HG03571 (cell line): ENCODE results near the gene MOCOS.

Experiments used
- ATAC-seq: cut with Tn5 transposase; IDR thresholded peaks from one replicate; pipeline ENCODE4 v1.9.1; 2021; ENCODE audit not compliant: unreplicated experiment

MOCOS gene

GRCh38 chr18:36262971-36263370 is 75.7 kb downstream of the MOCOS start:
- no peak for ATAC-seq

GRCh38 chr18:36264283-36264682 is 77.0 kb downstream of the MOCOS start:
- no peak for ATAC-seq

GRCh38 chr18:36265015-36265414 is 77.7 kb downstream of the MOCOS start:
- ATAC-seq: no peak

GRCh38 chr18:36269157-36269556 is 81.9 kb downstream of the MOCOS start:
- ATAC-seq: no peak

- no peak for ATAC-seq
These were observed 83.9 kb downstream of the MOCOS start for GRCh38 chr18:36271153-36271552.

DNA sequence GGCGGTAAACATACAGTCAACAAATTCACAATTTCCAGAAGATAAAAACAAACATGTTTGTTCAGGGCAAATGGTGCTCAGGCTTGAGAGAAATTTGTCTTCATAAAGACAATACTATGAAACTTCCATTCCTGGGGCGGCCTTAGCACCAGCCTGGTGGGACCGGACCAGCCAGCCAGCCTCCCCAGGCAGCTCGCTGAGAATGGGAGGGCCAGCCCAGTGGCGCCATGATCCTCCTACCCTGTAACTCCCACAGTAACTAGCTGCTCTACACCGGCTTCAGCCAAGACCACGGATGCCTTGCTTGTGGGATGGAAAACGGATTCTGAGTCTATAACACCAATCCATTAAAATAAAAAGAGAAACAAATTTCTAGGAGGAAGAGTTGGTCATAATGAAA is 86.0 kb downstream of the MOCOS start:
- ATAC-seq: no peak

GRCh38 chr18:36274083-36274715 is 86.9 kb downstream of the MOCOS start:
- ATAC-seq: no peak

DNA sequence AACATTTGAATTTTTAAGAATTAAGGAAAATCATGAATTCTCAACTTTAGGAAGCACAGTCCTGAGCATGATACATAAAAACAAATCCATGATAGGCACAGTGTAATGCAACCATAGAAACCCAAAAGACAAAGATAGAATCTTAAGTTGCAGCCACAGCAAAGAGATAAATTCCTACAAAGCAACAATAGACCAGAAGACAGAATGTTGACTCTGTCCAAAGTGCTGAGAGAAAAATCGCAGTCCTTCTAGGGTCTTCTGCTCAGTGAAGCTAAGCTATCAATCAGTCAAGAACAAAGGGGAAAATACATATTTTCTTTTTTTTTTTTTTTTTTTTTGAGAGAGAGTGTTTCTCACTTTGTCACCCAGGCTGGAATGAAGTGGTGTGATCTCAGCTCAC is 88.3 kb downstream of the MOCOS start:
- no peak for ATAC-seq

GRCh38 chr18:36279001-36279400 is 91.7 kb downstream of the MOCOS start:
- ATAC-seq: no peak

GRCh38 chr18:36281936-36282335 is 94.6 kb downstream of the MOCOS start:
- ATAC-seq: no peak

DNA sequence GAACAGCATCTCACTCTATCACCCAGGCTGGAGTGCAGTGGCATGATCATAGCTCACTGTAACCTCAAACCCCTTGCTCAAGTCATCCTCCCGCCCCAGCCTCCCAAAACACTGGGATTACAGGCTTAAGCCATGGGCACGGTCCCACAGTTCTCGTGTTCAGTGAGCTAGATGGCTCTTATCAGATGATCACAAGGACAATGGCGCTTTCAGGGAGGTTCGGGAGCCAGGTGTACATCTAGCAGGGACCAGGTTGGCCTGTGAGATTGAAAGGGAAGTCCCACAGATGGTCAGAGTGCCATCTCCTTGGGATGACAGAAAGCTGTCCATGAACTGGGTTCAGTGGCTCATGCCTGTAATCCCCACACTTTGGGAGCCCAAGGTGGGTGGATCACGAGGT is 96.2 kb downstream of the MOCOS start:
- ATAC-seq: no peak

- no peak for ATAC-seq
These were observed 97.0 kb downstream of the MOCOS start for GRCh38 chr18:36284268-36284667.

GRCh38 chr18:36284671-36285295 is 97.5 kb downstream of the MOCOS start:
- ATAC-seq: no peak

DNA sequence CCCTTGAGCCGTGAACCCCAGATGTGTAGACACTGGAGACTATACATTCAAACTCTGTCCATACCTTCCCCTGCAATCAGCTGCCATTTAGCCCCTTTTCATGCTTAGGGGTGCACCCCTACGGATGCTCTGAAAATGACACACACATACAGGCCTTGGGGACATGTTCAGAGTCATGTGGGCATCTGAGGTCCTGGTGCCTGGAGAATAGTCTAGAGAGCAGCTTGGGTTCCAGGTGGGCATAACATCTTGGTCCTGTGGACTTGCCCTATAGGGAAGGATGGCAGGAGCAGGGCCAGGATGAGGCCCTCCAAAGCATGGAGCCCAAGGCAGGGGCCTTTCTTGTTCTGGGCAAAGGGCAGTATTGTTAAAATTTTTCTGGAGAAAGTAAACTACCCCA is 100.4 kb downstream of the MOCOS start:
- no peak for ATAC-seq

DNA sequence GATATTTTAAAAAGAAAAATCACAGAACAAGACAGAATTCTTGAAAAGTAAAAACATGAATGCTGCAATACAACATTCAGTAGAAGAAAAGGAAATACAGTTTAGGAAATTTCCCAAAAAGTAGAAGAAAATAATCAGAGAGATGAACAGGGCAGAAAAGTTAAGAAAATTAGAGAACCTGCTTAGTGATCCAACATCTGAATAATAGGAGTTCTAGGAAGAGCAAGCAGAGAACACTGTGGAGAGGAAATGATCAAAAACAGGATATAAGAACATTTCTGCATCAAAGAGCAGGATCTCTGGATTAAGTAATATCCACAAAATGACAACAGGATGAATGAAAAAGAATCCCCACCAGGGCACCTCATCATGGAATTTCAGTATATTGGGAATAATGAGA is 101.4 kb downstream of the MOCOS start:
- no peak for ATAC-seq

- no peak for ATAC-seq
These were observed 106.7 kb downstream of the MOCOS start for GRCh38 chr18:36294031-36294430.

GRCh38 chr18:36295214-36295613 is 107.9 kb downstream of the MOCOS start:
- no peak for ATAC-seq

- ATAC-seq: no peak
These were observed 108.6 kb downstream of the MOCOS start for GRCh38 chr18:36295880-36296301.

- ATAC-seq: no peak
These were observed 109.5 kb downstream of the MOCOS start for GRCh38 chr18:36296650-36297416.

DNA sequence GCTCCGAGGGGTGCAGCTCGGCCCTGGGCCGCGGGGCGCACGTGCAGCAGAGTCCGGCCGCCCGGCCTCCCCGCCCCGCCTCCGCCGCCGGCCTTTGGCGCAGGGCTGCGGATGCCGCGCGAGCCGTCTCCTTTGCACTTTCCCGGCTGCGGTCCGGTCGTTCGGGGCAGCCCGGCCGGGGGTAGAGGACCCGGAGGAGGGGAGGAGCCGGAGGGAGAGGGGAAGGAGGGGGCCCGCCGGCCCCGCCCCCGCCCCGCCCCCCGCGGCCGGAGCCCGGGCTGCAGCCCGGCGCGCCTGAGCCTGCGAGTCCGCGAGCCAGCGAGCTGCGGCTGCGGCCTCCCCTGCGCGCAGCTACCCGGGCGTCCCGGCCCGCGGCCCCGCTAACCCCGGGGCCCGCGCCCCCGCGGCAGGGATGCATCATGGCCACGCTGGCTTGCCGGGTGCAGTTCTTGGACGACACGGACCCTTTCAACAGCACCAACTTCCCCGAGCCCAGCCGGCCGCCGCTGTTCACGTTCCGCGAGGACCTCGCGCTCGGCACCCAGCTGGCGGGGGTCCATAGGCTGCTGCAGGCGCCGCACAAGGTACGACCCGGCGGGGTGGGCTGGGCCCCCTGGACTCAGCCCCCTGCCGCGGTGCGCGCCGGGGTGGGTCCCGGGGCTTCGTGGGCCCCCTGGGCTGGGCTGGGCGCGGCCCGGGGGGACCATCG is 110.3 kb downstream of the MOCOS start, which contains the start of gene FHOD3:
Gene FHOD3 (plus strand): TSS at position 297 of the 709 bp plus-strand sequence. CDS start 123 bp downstream, at position 420.
- no peak for ATAC-seq

DNA sequence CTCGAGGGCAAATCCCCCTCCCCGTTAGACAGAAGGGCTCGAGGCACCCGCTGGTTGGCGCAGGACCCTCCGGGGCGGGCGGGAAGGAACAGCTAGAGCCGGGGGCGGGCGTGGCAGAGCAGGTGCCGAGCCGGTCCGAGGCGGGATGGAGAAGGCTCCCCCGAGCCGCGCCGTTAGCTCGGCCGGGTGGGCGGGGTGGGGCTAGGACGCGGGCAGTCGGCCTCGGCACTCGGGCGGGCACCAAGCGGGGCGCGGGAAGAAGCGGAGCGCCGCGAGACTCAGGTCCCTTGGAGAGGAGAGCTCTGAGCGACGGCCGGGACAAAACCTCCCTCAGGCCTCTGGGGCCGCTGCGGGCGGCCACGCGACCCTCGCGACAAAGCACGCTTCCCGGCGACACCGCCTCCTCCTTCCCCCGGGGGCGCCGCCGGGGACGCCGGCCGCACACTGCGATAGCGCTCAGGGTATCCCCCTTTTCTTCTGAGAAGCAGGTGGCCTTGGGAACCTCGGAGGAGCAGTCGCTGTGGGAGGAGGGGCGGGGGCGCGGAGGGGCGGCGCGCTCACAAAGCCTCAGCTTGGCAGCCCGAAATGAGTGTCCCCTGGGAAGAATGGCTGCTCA is 110.9 kb downstream of the MOCOS start:
- no peak for ATAC-seq
